HEK293 (cell line): ENCODE data around the gene SLC1A6.

Source experiments
- CTCF ChIA-PET: fragments of 350-600 bp; formaldehyde crosslinking; extraction: SDS; loops from one replicate; lab custom pipeline; 2021; ENCODE audit warnings: antibody characterized with exemption; lab: Yijun Ruan, JAX
- POLR2A ChIA-PET: fragments of 300-600 bp; formaldehyde crosslinking; extraction: SDS; loops from one replicate; lab custom pipeline; 2020; ENCODE audit warnings: antibody characterized with exemption, inconsistent platforms; lab: Yijun Ruan, JAX
- H3K27ac ChIP-seq: fragments of 200-500 bp; sonication (Bioruptor generic); 2 replicates; pipeline ENCODE4 v1.5.1; 2014; ENCODE audit warnings: low read depth, low read length, control low read depth, inconsistent platforms; ENCODE audit errors: extremely low read depth
- H3K36me3 ChIP-seq, 2 experiments: fragments of 200-500 bp in 1 of 2; sonication (Bioruptor generic) in 1 of 2; 1 replicate in 1 of 2; 2 replicates in 1 of 2; pipeline ENCODE4 v1.5.1; 2014 to 2017; ENCODE audit warnings: inconsistent platforms in 2 of 2, low read length in 2 of 2; ENCODE audit not compliant: control insufficient read depth in 2 of 2, insufficient read depth in 1 of 2
- H3K4me1 ChIP-seq: fragments of 200-500 bp; sonication (Bioruptor generic); 2 replicates; pipeline ENCODE4 v1.5.1; 2014; ENCODE audit warnings: mild to moderate bottlenecking, low read length, inconsistent platforms; ENCODE audit not compliant: control insufficient read depth, insufficient read depth
- H3K4me3 ChIP-seq: 2 replicates; pipeline ENCODE4 v1.5.1; 2011; ENCODE audit warnings: low read depth, mild to moderate bottlenecking, control low read depth, low read length, moderate library complexity
- H3K9me3 ChIP-seq: fragments of 200-500 bp; sonication (Bioruptor generic); 2 replicates; pipeline ENCODE4 v1.5.1; 2014; ENCODE audit warnings: low read depth, low read length, inconsistent platforms; ENCODE audit not compliant: control insufficient read depth, insufficient read depth
- ATF2 ChIP-seq: fragments of 450-650 bp; formaldehyde crosslinking; IDR thresholded peaks from 2 replicates; pipeline ENCODE4 v1.5.1; 2016; ENCODE audit warnings: missing biosample characterization, missing genetic modification characterization, low read depth
- BCL6B ChIP-seq: fragments of 450-650 bp; formaldehyde crosslinking; IDR thresholded peaks from 2 replicates; pipeline ENCODE4 v1.5.1; 2017; ENCODE audit warnings: missing biosample characterization, missing genetic modification characterization
- INSM2 ChIP-seq: fragments of 450-650 bp; formaldehyde crosslinking; IDR thresholded peaks from 2 replicates; pipeline ENCODE4 v1.5.1; 2016; ENCODE audit warnings: missing biosample characterization, missing genetic modification characterization
- PRDM10 ChIP-seq: fragments of 450-650 bp; formaldehyde crosslinking; IDR thresholded peaks from 2 replicates; pipeline ENCODE4 v1.5.1; 2016; ENCODE audit warnings: missing biosample characterization, missing genetic modification characterization
- PRDM6 ChIP-seq: fragments of 450-650 bp; formaldehyde crosslinking; IDR thresholded peaks from 2 replicates; pipeline ENCODE4 v1.5.1; 2017; ENCODE audit warnings: missing biosample characterization, missing genetic modification characterization
- SALL2 ChIP-seq: fragments of 450-650 bp; formaldehyde crosslinking; IDR thresholded peaks from 2 replicates; pipeline ENCODE4 v1.5.0; 2017; ENCODE audit warnings: missing biosample characterization, mild to moderate bottlenecking, missing genetic modification characterization, borderline replicate concordance
- TRIM28 ChIP-seq: IDR thresholded peaks from 2 replicates; pipeline ENCODE4 v1.6.1; 2011; ENCODE audit warnings: low read length, control low read depth, borderline replicate concordance
- ZBTB1 ChIP-seq: fragments of 450-650 bp; formaldehyde crosslinking; IDR thresholded peaks from 2 replicates; pipeline ENCODE4 v1.5.1; 2016; ENCODE audit warnings: missing biosample characterization, missing genetic modification characterization
- ZBTB44 ChIP-seq: fragments of 450-650 bp; IDR thresholded peaks from 2 replicates; pipeline ENCODE4 v1.5.1; 2018; ENCODE audit warnings: missing biosample characterization, mild to moderate bottlenecking, missing genetic modification characterization
- ZEB2 ChIP-seq: fragments of 450-650 bp; formaldehyde crosslinking; IDR thresholded peaks from 2 replicates; pipeline ENCODE4 v1.5.1; 2016; ENCODE audit warnings: missing biosample characterization, missing genetic modification characterization
- ZNF184 ChIP-seq: fragments of 450-650 bp; IDR thresholded peaks from 2 replicates; pipeline ENCODE4 v1.5.1; 2018; ENCODE audit warnings: missing biosample characterization, mild to moderate bottlenecking, missing genetic modification characterization
- ZNF274 ChIP-seq, 2 experiments: fragments of 200-500 bp in 1 of 2; fragments of 450-650 bp in 1 of 2; sonication (Bioruptor generic) in 1 of 2; formaldehyde crosslinking in 1 of 2; IDR thresholded peaks; 2 replicates each; pipeline versions ENCODE4 v1.5.1 to v1.6.1; 2014 to 2016; ENCODE audit warnings: borderline replicate concordance in 1 of 2, inconsistent platforms in 1 of 2, low read length in 1 of 2, missing biosample characterization in 1 of 2, missing genetic modification characterization in 1 of 2
- ZNF423 ChIP-seq: fragments of 450-650 bp; formaldehyde crosslinking; IDR thresholded peaks from 2 replicates; pipeline ENCODE4 v1.5.1; 2016; ENCODE audit warnings: missing biosample characterization, missing genetic modification characterization
- ZNF426 ChIP-seq: fragments of 450-650 bp; formaldehyde crosslinking; IDR thresholded peaks from 2 replicates; pipeline ENCODE4 v1.5.1; 2017; ENCODE audit warnings: missing biosample characterization, missing genetic modification characterization, mild to moderate bottlenecking, inconsistent platforms, moderate library complexity
- ZNF560 ChIP-seq: fragments of 450-650 bp; formaldehyde crosslinking; IDR thresholded peaks from 2 replicates; pipeline ENCODE4 v1.5.1; 2017; ENCODE audit warnings: missing biosample characterization, missing genetic modification characterization, borderline replicate concordance
- ZNF664 ChIP-seq: fragments of 450-650 bp; formaldehyde crosslinking; IDR thresholded peaks from 2 replicates; pipeline ENCODE4 v1.5.1; 2016; ENCODE audit warnings: missing biosample characterization, missing genetic modification characterization
- ZNF692 ChIP-seq: fragments of 450-650 bp; formaldehyde crosslinking; IDR thresholded peaks from 2 replicates; pipeline ENCODE4 v1.5.1; 2016; ENCODE audit warnings: missing biosample characterization, missing genetic modification characterization
- ZNF707 ChIP-seq: fragments of 450-650 bp; formaldehyde crosslinking; IDR thresholded peaks from 2 replicates; pipeline ENCODE4 v1.5.1; 2016; ENCODE audit warnings: missing biosample characterization, missing genetic modification characterization
- ZSCAN4 ChIP-seq: fragments of 450-650 bp; formaldehyde crosslinking; IDR thresholded peaks from 2 replicates; pipeline ENCODE4 v1.5.1; 2017; ENCODE audit warnings: missing biosample characterization, missing genetic modification characterization

SLC1A6 gene

GRCh38 chr19:14943601-14944000 lies 36.1 kb downstream of the SLC1A6 start:
- POLR2A ChIA-PET, result no interaction called here
- Histone ChIP-seq H3K4me3 (no peak overlapping the region), H3K4me1 (no peaks in the 10 kb centered on the region), H3K36me3 (no peaks in the 10 kb centered on the region), H3K9me3 (no peaks in the 10 kb centered on the region), H3K27ac (no peak overlapping the region)
- TF ChIP-seq ZBTB1 (tag by site-specific recombination), result no peak
- no peak for TF ChIP-seq ZSCAN4 (tag by site-specific recombination)
- TF ChIP-seq ZNF184 (tag by site-specific recombination), result no peak
- no peak for TF ChIP-seq TRIM28
- no peak for TF ChIP-seq ZNF692
- TF ChIP-seq ZNF707 (tag by site-specific recombination), result no peak
- no peak for TF ChIP-seq ZNF274 (IDR thresholded peaks at IDR 0.05; ENCODE audit: low read length)
- no peak for TF ChIP-seq ZNF274 (tag by site-specific recombination; IDR thresholded peaks at IDR 0.05; ENCODE audit: borderline replicate concordance)
- no peak for TF ChIP-seq ZNF426 (tag by site-specific recombination)
- TF ChIP-seq INSM2 (tag by site-specific recombination), result no peak
- TF ChIP-seq ATF2 (tag by site-specific recombination), result no peak
- no peak for TF ChIP-seq PRDM6
- TF ChIP-seq BCL6B (tag by site-specific recombination), result no peak
- TF ChIP-seq SALL2 (tag by site-specific recombination), result no peak
- CTCF ChIA-PET, result interaction anchor here (1.3 kb wide), 1 partner anchor 22 kb away, joined by 3 read pairs; no protein-coding TSS in a partner anchor

GRCh38 chr19:14941189-14941588 lies 38.5 kb downstream of the SLC1A6 start, which contains the start of gene OR7C2:
OR7C2 (plus strand) TSS chr19:14941489; CDS start chr19:14941489, 0 bp downstream.
- ChIA-PET CTCF (interaction anchor here (0.5 kb wide), 1 partner anchor 793 kb away, joined by 3 read pairs; no protein-coding TSS in a partner anchor), POLR2A (no interaction called here)
- H3K9me3 ChIP-seq, result no peaks in the 10 kb centered on the region
- no peaks in the 10 kb centered on the region for H3K36me3 ChIP-seq
- H3K27ac ChIP-seq, result no peak within 1 kb of the TSS
- no peaks in the 10 kb centered on the region for H3K4me1 ChIP-seq
- no peak within 1 kb of the TSS for H3K4me3 ChIP-seq
- TF ChIP-seq PRDM10 (tag by site-specific recombination) (no peak), ZNF560 (no peak), ZNF423 (tag by site-specific recombination) (no peak), ZNF664 (tag by site-specific recombination) (no peak), ZEB2 (tag by site-specific recombination) (no peak), ZBTB44 (no peak)
